NCI-H1105 (cell line): Measurements from ENCODE around the gene BAZ2B.
"Not testable (repeated sequence)": the region's sequence is repeated elsewhere in the genome, so short reads cannot be mapped to it uniquely, and the experiment has no call there.

Source experiments
- DNase-seq: peaks from one replicate; lab custom pipeline; 2025; lab: John Stamatoyannopoulos, UW

Gene BAZ2B

GRCh38 chr2:159616286-159616701 lies at the start of gene BAZ2B:
Gene BAZ2B, minus strand, starts transcription at chr2:159616548. Its CDS starts 137,829 bp downstream, at chr2:159478719.
- peak; percentile 37 for DNase-seq

GRCh38 chr2:159661286-159661685 lies 44.9 kb upstream of the BAZ2B start:
- DNase-seq = no peak

- no peak for DNase-seq
Observed at GRCh38 chr2:159658881-159659873, 42.8 kb upstream of the BAZ2B start.

- DNase-seq = no peak
Observed at GRCh38 chr2:159653962-159654361, 37.6 kb upstream of the BAZ2B start.

GRCh38 chr2:159651884-159652283 lies 35.5 kb upstream of the BAZ2B start:
- no peak for DNase-seq

- DNase-seq = no peak
Observed at GRCh38 chr2:159650574-159650973, 34.2 kb upstream of the BAZ2B start.

GRCh38 chr2:159648643-159649042 lies 32.3 kb upstream of the BAZ2B start:
- no peak for DNase-seq

GRCh38 chr2:159647667-159648066 lies 31.3 kb upstream of the BAZ2B start:
- DNase-seq = no peak

GRCh38 chr2:159640176-159640575 lies 23.8 kb upstream of the BAZ2B start:
- DNase-seq = no peak

- DNase-seq = no peak
Observed at GRCh38 chr2:159639712-159640111, 23.4 kb upstream of the BAZ2B start.

- DNase-seq = no peak
Observed at GRCh38 chr2:159639071-159639470, 22.7 kb upstream of the BAZ2B start.

- DNase-seq = no peak
Observed at GRCh38 chr2:159637988-159638501, 21.7 kb upstream of the BAZ2B start.

- DNase-seq = no peak
Observed at GRCh38 chr2:159637240-159637639, 20.9 kb upstream of the BAZ2B start.

GRCh38 chr2:159635006-159635789 lies 18.9 kb upstream of the BAZ2B start:
- DNase-seq = no peak

- DNase-seq = no peak
Observed at GRCh38 chr2:159633219-159633618, 16.9 kb upstream of the BAZ2B start.

- DNase-seq = not testable (repeated sequence)
Observed at GRCh38 chr2:159625628-159626027, 9.3 kb upstream of the BAZ2B start.

- DNase-seq = no peak
Observed at GRCh38 chr2:159623436-159623835, 7.1 kb upstream of the BAZ2B start.

GRCh38 chr2:159622966-159623365 lies 6.6 kb upstream of the BAZ2B start:
- no peak for DNase-seq

- DNase-seq = no peak
Observed at GRCh38 chr2:159620796-159621195, 4.4 kb upstream of the BAZ2B start.

GRCh38 chr2:159617646-159618045 lies 1.3 kb upstream of the BAZ2B start:
- peak; percentile 74 for DNase-seq

GRCh38 chr2:159617100-159617499 lies 752 bp upstream of the BAZ2B start:
- DNase-seq = no peak
